Mesenteric fat pad (tissue), 1 donor: ENCODE data around the gene KIR3DL1. TPM values are rescaled to one million over a fixed set of nuclear protein-coding genes. Genes with fewer than 3 reads are reported as not detected.

ENCODE experiments used
- total RNA-seq: library from RNA; stranded (reverse); fragmentation: NEBNext Ultra II Directional; extraction: Animal tissue kit (Norgen Biotek cat#: 25700); gene quantifications from one replicate; pipeline ENCODE4 v1.2.1, GENCODE V29; 2021
- donor health status: DM: yes; HTN: yes; CAD: no.

The KIR3DL1 gene
- total RNA-seq, 1 donor from 2014 or later, result not detected

Other genes with a start within 250 kb of the KIR3DL1 start
- 10.0 TPM for gene LILRA2, start 242.7 kb upstream of the KIR3DL1 start, total RNA-seq
- gene LILRA1, start 222.8 kb upstream of the KIR3DL1 start, total RNA-seq, result 3.7 TPM
- gene LILRB1, start 186.0 kb upstream of the KIR3DL1 start, total RNA-seq, result 10.5 TPM
- gene LILRB4, start 153.5 kb upstream of the KIR3DL1 start, total RNA-seq, result 14.2 TPM
- not detected for gene KIR3DL3, start 92.0 kb upstream of the KIR3DL1 start, total RNA-seq
- not detected for gene KIR2DL3, start 78.0 kb upstream of the KIR3DL1 start, total RNA-seq
- not detected for gene KIR2DL1, start 46.7 kb upstream of the KIR3DL1 start, total RNA-seq
- gene KIR2DL4, start 12.9 kb upstream of the KIR3DL1 start, total RNA-seq, result 0.22 TPM
- gene KIR2DS4, start 16.2 kb downstream of the KIR3DL1 start, total RNA-seq, result not detected
- gene KIR3DL2, start 34.0 kb downstream of the KIR3DL1 start, total RNA-seq, result not detected
- 16.3 TPM for gene FCAR, start 57.8 kb downstream of the KIR3DL1 start, total RNA-seq
- 0.51 TPM for gene NCR1, start 89.7 kb downstream of the KIR3DL1 start, total RNA-seq
- gene NLRP7, start 131.1 kb downstream of the KIR3DL1 start, total RNA-seq, result not detected
- gene NLRP2, start 149.9 kb downstream of the KIR3DL1 start, total RNA-seq, result 0.55 TPM
- 0.19 TPM for gene GP6, start 221.8 kb downstream of the KIR3DL1 start, total RNA-seq
- 8.2 TPM for gene RDH13, start 246.7 kb downstream of the KIR3DL1 start, total RNA-seq